ENCODE results near the gene ERN2. TPM values are rescaled to one million over a fixed set of nuclear protein-coding genes. Genes with fewer than 3 reads are reported as not detected.

ERN2 gene
- total and polyA plus RNA-seq, 2 donors (not counting 1 experiment from before 2014, with no cell fraction given), result 0.83 TPM; not detected in 1

DNA sequence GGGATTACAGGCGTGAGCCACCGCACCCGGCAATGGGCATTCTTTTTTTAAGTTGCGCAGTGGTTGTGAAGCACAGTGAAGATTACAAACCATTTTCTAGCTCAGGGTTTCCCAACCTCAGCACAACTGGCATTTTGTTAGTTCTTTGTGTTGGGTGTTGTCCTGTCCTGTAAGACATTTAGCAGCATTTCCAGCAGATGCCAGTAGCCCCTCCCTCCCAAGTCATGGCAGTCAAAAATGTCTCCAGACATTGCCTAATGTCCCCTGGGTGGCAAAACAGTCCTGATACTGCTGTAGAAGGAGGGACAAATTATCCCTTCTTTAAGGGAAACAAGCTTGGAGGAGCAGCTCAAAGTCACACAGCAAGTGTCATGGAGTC, 18.8 kb downstream of the ERN2 start:
- H2AFZ ChIP-seq (ENCODE audit: low read length), result peak overlapping the region; percentile 87
- DNase-seq (ENCODE audit: low read depth in 2 of 2), result no peak
- no peak overlapping the region for H3K27ac ChIP-seq (ENCODE audit: insufficient read depth, low read length)
- no peaks in the 10 kb centered on the region for H3K27me3 ChIP-seq (ENCODE audit: control insufficient read depth, insufficient read depth, low read length)
- no peaks in the 10 kb centered on the region for H3K4me1 ChIP-seq (ENCODE audit: control insufficient read depth, extremely low read depth, insufficient read depth, low read length)
- H3K4me2 ChIP-seq (ENCODE audit: extremely low read depth, insufficient read depth, low read length), result no peak overlapping the region
- peaks cover 13% of the 10 kb centered on the region for H3K36me3 ChIP-seq (ENCODE audit: control insufficient read depth, insufficient read depth, low read length)
- no peak overlapping the region for H3K4me3 ChIP-seq (replicated peaks in 1 of 4; ENCODE audit: control extremely low read depth in 1 of 4, insufficient read depth in 1 of 4, low read depth in 3 of 4, low read length in 4 of 4)
- no peaks in the 10 kb centered on the region for H3K9me3 ChIP-seq (ENCODE audit: control insufficient read depth, insufficient read depth, low read depth, low read length)
- no peaks in the 10 kb centered on the region for H4K20me1 ChIP-seq (ENCODE audit: control insufficient read depth, extremely low read depth, insufficient read depth, low read length)
- H3K79me2 ChIP-seq (ENCODE audit: control insufficient read depth, insufficient read depth, low read length), result no peaks in the 10 kb centered on the region
- TF ChIP-seq CTCF (conservative IDR thresholded peaks at IDR 0.05 in 1 of 2, IDR thresholded peaks at IDR 0.05 in 1 of 2; ENCODE audit: low read depth in 1 of 2, low read length in 2 of 2), result no peak
- TF ChIP-seq EZH2 (IDR thresholded peaks at IDR 0.05; ENCODE audit: low read length, missing control alignments), result no peak
- no peak overlapping the region for H3K9ac ChIP-seq (ENCODE audit: insufficient read depth, low read length)

- H3K4me1 ChIP-seq (ENCODE audit: control insufficient read depth, extremely low read depth, insufficient read depth, low read length), result no peaks in the 10 kb centered on the region
- H2AFZ ChIP-seq (ENCODE audit: low read length), result no peak overlapping the region
- no peak overlapping the region for H3K4me3 ChIP-seq (replicated peaks in 1 of 4; ENCODE audit: control extremely low read depth in 1 of 4, insufficient read depth in 1 of 4, low read depth in 3 of 4, low read length in 4 of 4)
- H3K4me2 ChIP-seq (ENCODE audit: extremely low read depth, insufficient read depth, low read length), result no peak overlapping the region
- no peak overlapping the region for H3K9ac ChIP-seq (ENCODE audit: insufficient read depth, low read length)
- H3K36me3 ChIP-seq (ENCODE audit: control insufficient read depth, insufficient read depth, low read length), result peaks cover 25% of the 10 kb centered on the region
- no peaks in the 10 kb centered on the region for H3K9me3 ChIP-seq (ENCODE audit: control insufficient read depth, insufficient read depth, low read depth, low read length)
- H3K27ac ChIP-seq (ENCODE audit: insufficient read depth, low read length), result no peak overlapping the region
- H3K27me3 ChIP-seq (ENCODE audit: control insufficient read depth, insufficient read depth, low read length), result no peaks in the 10 kb centered on the region
- no peaks in the 10 kb centered on the region for H4K20me1 ChIP-seq (ENCODE audit: control insufficient read depth, extremely low read depth, insufficient read depth, low read length)
- no peaks in the 10 kb centered on the region for H3K79me2 ChIP-seq (ENCODE audit: control insufficient read depth, insufficient read depth, low read length)
- no peak for DNase-seq (ENCODE audit: low read depth in 2 of 2)
- TF ChIP-seq EZH2 (IDR thresholded peaks at IDR 0.05; ENCODE audit: low read length, missing control alignments) (no peak), CTCF (conservative IDR thresholded peaks at IDR 0.05 in 1 of 2, IDR thresholded peaks at IDR 0.05 in 1 of 2; ENCODE audit: low read depth in 1 of 2, low read length in 2 of 2) (no peak)
Observed at GRCh38 chr16:23692190-23692837, 20.7 kb downstream of the ERN2 start.

DNA sequence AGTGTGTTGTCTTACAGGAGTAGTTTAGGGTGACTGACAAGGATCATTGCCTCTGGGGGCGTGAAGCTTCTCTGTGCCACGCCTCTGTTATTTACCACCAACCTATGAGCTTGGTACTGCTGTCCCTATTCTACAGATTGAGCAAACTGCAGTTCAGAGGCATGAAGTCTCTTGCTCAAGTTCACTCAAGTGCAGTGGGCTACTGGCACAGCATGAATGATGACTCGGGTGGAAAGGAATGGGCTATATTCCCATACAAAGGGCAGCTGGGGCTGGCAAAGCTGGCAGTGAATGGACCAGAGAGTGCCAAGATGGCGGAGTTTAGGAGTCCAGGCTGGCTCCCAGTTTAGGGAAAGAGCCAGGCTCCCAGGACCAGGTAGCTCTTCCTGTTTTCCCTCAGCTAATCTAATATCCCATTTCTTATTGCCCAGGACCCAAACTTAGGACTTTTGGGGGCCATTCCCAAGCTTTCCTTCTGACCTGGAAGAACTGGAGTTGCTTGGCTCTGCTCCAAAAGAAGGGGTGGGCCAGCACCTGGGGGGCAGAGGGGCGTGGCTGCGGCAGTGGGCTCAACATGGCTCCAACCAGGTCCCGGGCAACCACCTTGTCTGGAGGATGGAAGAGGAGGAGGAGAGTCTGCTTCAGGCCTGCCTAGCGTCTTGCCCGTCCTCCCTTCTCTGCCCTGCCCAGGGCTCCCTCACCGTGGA, 21.4 kb downstream of the ERN2 start:
- DNase-seq (ENCODE audit: low read depth in 2 of 2), result peak; percentile 13 to 34
- Histone ChIP-seq H3K27ac (ENCODE audit: insufficient read depth, low read length) (no peak overlapping the region), H2AFZ (ENCODE audit: low read length) (no peak overlapping the region), H3K4me2 (ENCODE audit: extremely low read depth, insufficient read depth, low read length) (no peak overlapping the region), H3K36me3 (ENCODE audit: control insufficient read depth, insufficient read depth, low read length) (peaks cover 25% of the 10 kb centered on the region), H3K9ac (ENCODE audit: insufficient read depth, low read length) (no peak overlapping the region), H3K4me1 (ENCODE audit: control insufficient read depth, extremely low read depth, insufficient read depth, low read length) (no peaks in the 10 kb centered on the region), H3K79me2 (ENCODE audit: control insufficient read depth, insufficient read depth, low read length) (peaks cover 2% of the 10 kb centered on the region), H3K4me3 (replicated peaks in 1 of 4; ENCODE audit: control extremely low read depth in 1 of 4, insufficient read depth in 1 of 4, low read depth in 3 of 4, low read length in 4 of 4) (no peak overlapping the region), H3K9me3 (ENCODE audit: control insufficient read depth, insufficient read depth, low read depth, low read length) (no peaks in the 10 kb centered on the region), H3K27me3 (ENCODE audit: control insufficient read depth, insufficient read depth, low read length) (no peaks in the 10 kb centered on the region), H4K20me1 (ENCODE audit: control insufficient read depth, extremely low read depth, insufficient read depth, low read length) (no peaks in the 10 kb centered on the region)
- TF ChIP-seq EZH2 (IDR thresholded peaks at IDR 0.05; ENCODE audit: low read length, missing control alignments) (no peak), CTCF (conservative IDR thresholded peaks at IDR 0.05 in 1 of 2, IDR thresholded peaks at IDR 0.05 in 1 of 2; ENCODE audit: low read depth in 1 of 2, low read length in 2 of 2) (no peak)

Measured in fibroblast of lung (primary cell).